ENCODE data around the gene DOC2B. TPM values are rescaled to one million over a fixed set of nuclear protein-coding genes. Genes with fewer than 3 reads are reported as not detected.

DOC2B gene
- total RNA-seq, 2 donors from 2014 or later, result 1.4 to 2.6 TPM

DNA sequence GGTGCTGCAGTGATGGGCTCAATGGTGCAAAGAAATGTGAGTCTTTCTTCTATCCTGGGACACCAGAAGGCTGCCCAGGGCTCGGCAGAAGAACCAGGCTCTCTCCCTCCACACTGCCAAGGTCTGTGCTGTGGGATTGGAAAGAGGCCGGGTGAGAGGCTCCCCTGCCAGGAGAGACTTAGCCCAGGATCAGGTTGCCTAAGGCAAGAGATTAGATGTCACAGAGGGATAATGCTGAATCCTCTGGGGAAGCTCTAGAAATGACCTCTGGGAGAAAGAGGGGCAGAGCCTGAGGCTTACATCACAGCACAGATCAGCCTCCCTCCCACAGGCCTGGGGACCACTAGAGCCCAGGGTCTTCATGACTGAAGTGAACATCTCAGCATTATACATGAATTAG is 5.7 kb upstream of the DOC2B start:
- Mint-ChIP-seq H3K4me3 (no peak overlapping the region), H3K27ac (no peak overlapping the region), H3K27me3 (ENCODE audit: insufficient read depth) (peaks cover 43% of the 10 kb centered on the region), H3K36me3 (ENCODE audit: low read depth) (no peaks in the 10 kb centered on the region), H3K4me1 (peaks cover 4% of the 10 kb centered on the region), H3K9me3 (no peaks in the 10 kb centered on the region)
- Histone ChIP-seq H3K9me3 (ENCODE audit: control insufficient read depth, low read length) (no peaks in the 10 kb centered on the region), H3K27ac (ENCODE audit: low read depth, low read length) (no peak overlapping the region), H3K4me1 (ENCODE audit: control insufficient read depth, insufficient read depth, low read length) (no peaks in the 10 kb centered on the region), H3K27me3 (ENCODE audit: control insufficient read depth, insufficient read depth, low read length, poor library complexity, severe bottlenecking) (peaks cover 36% of the 10 kb centered on the region), H3K4me3 (ENCODE audit: low read length) (no peak overlapping the region), H3K9ac (ENCODE audit: extremely low read depth, low read length, poor library complexity, severe bottlenecking) (no peak overlapping the region), H3K36me3 (ENCODE audit: control insufficient read depth, insufficient read depth, low read length) (no peaks in the 10 kb centered on the region)
- no peak for DNase-seq
- 60% methylated on average over 2 of the region's 2 CpGs; no CpG with 5 or more reads in 1 of the 2 experiments for WGBS, 2 experiments (ENCODE audit: insufficient coverage in 1 of 2, insufficient read length in 1 of 2)
- TF ChIP-seq, protein P1, sequence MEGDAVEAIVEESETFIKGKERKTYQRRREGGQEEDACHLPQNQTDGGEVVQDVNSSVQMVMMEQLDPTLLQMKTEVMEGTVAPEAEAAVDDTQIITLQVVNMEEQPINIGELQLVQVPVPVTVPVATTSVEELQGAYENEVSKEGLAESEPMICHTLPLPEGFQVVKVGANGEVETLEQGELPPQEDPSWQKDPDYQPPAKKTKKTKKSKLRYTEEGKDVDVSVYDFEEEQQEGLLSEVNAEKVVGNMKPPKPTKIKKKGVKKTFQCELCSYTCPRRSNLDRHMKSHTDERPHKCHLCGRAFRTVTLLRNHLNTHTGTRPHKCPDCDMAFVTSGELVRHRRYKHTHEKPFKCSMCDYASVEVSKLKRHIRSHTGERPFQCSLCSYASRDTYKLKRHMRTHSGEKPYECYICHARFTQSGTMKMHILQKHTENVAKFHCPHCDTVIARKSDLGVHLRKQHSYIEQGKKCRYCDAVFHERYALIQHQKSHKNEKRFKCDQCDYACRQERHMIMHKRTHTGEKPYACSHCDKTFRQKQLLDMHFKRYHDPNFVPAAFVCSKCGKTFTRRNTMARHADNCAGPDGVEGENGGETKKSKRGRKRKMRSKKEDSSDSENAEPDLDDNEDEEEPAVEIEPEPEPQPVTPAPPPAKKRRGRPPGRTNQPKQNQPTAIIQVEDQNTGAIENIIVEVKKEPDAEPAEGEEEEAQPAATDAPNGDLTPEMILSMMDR (conservative IDR thresholded peaks at IDR 0.05), result no peak

DNA sequence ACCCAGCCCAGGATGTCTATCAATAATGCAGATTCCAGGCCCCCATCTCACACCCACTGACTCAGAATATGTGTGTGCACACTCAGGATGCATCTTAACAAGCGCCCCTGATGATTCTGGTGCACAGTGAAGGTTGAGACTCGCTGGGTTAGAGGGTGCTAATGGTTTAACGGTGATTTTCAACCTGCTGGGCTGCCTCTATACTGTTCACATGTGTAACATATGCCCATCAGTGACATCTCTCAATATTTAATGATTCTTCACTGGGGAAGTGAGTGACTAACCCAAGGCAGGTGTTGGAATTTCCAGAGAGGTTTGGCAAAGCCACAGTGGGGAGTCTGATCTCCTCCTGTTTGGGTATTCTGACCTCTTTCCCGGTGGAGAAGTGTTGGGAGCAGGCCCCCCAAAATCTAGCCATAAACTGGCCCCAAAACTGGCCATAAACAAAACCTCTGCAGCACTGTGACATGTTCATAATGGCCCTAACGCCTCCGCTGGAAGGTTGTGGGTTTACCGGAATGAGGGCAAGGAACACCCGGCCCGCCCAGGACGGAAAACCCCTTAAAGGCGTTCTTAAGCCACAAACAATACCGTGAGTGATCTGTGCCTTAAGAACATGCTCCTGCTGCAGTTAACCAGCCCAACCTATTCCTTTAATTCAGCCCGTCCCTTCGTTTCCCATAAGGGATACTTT is 4.1 kb upstream of the DOC2B start:
- 71 to 75% methylated on average over 12 to 14 of the region's 14 CpGs for WGBS, 2 experiments (ENCODE audit: insufficient coverage in 1 of 2, insufficient read length in 1 of 2)
- Histone ChIP-seq H3K36me3 (ENCODE audit: control insufficient read depth, insufficient read depth, low read length) (no peaks in the 10 kb centered on the region), H3K27me3 (ENCODE audit: control insufficient read depth, insufficient read depth, low read length, poor library complexity, severe bottlenecking) (peaks cover 47% of the 10 kb centered on the region), H3K9me3 (ENCODE audit: control insufficient read depth, low read length) (no peaks in the 10 kb centered on the region), H3K27ac (ENCODE audit: low read depth, low read length) (no peak overlapping the region), H3K9ac (ENCODE audit: extremely low read depth, low read length, poor library complexity, severe bottlenecking) (no peak overlapping the region), H3K4me3 (ENCODE audit: low read length) (no peak overlapping the region), H3K4me1 (ENCODE audit: control insufficient read depth, insufficient read depth, low read length) (no peaks in the 10 kb centered on the region)
- no peaks in the 10 kb centered on the region for H3K36me3 Mint-ChIP-seq (ENCODE audit: low read depth)
- DNase-seq, result no peak
- H3K27me3 Mint-ChIP-seq (ENCODE audit: insufficient read depth), result peaks cover 52% of the 10 kb centered on the region
- no peaks in the 10 kb centered on the region for H3K9me3 Mint-ChIP-seq
- TF ChIP-seq, protein P1 (conservative IDR thresholded peaks at IDR 0.05), result no peak
- no peak overlapping the region for H3K4me3 Mint-ChIP-seq
- H3K27ac Mint-ChIP-seq, result no peak overlapping the region
- H3K4me1 Mint-ChIP-seq, result peaks cover 4% of the 10 kb centered on the region

DNA sequence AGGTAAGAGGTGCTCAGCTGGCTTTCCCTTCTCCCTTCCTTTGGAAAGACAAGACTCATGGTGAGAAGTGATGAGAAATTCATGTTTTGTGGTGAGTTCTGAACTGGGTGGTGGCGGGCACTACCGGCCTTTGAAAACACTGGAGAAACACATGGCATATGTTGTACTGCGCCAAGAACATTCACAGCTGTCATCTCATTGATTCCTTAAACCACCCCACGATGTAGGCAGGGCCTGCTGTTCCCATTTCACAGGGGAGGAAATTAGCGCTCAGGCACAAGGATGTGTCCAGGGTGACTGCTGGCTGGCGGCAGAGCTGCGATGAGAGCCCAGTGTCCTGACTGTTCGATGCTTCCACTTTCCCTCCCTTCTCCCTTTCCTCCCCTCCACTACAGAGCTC is 1.6 kb upstream of the DOC2B start:
- DNase-seq, result no peak
- Histone ChIP-seq H3K36me3 (ENCODE audit: control insufficient read depth, insufficient read depth, low read length) (no peaks in the 10 kb centered on the region), H3K27me3 (ENCODE audit: control insufficient read depth, insufficient read depth, low read length, poor library complexity, severe bottlenecking) (peaks cover 73% of the 10 kb centered on the region), H3K9ac (ENCODE audit: extremely low read depth, low read length, poor library complexity, severe bottlenecking) (no peak overlapping the region), H3K27ac (ENCODE audit: low read depth, low read length) (no peak overlapping the region), H3K4me3 (ENCODE audit: low read length) (no peak overlapping the region), H3K4me1 (ENCODE audit: control insufficient read depth, insufficient read depth, low read length) (no peaks in the 10 kb centered on the region), H3K9me3 (ENCODE audit: control insufficient read depth, low read length) (no peaks in the 10 kb centered on the region)
- TF ChIP-seq, protein P1 (conservative IDR thresholded peaks at IDR 0.05), result no peak
- peaks cover 69% of the 10 kb centered on the region for H3K27me3 Mint-ChIP-seq (ENCODE audit: insufficient read depth)
- peaks cover 4% of the 10 kb centered on the region for H3K4me1 Mint-ChIP-seq
- H3K9me3 Mint-ChIP-seq, result no peaks in the 10 kb centered on the region
- no peaks in the 10 kb centered on the region for H3K36me3 Mint-ChIP-seq (ENCODE audit: low read depth)
- H3K4me3 Mint-ChIP-seq, result no peak overlapping the region
- 81 to 90% methylated on average over 5 to 8 of the region's 8 CpGs for WGBS, 2 experiments (ENCODE audit: insufficient coverage in 1 of 2, insufficient read length in 1 of 2)
- H3K27ac Mint-ChIP-seq, result no peak overlapping the region

All from endodermal cell (in vitro differentiated cells).